Vagina (tissue), 2 donors: ENCODE measurements around the gene TMEM54. TPM values are rescaled to one million over a fixed set of nuclear protein-coding genes. Genes with fewer than 3 reads are reported as not detected.

ENCODE experiments used
- DNase-seq, 2 donors: peaks; one replicate each; pipeline ENCODE4 v3.0.0-alpha.2; 2017; ENCODE audit errors: extremely low spot score in 2 of 2
- H3K27ac ChIP-seq: fragments of 200-600 bp; sonication (generic); one replicate; pipeline ENCODE4 v1.5.1; 2019
- H3K27me3 ChIP-seq: fragments of 200-600 bp; sonication (generic); one replicate; pipeline ENCODE4 v1.5.1; 2019
- H3K36me3 ChIP-seq, 2 donors: fragments of 200-600 bp; sonication (generic); one replicate each; pipeline ENCODE4 v1.5.1; 2017 to 2019
- H3K4me1 ChIP-seq: fragments of 200-600 bp; sonication (generic); one replicate; pipeline ENCODE4 v1.5.1; 2019
- H3K4me3 ChIP-seq, 2 donors: fragments of 200-600 bp; sonication (generic); 1 replicate in 1 of 2; 2 replicates in 1 of 2; pipeline ENCODE4 v1.5.1; 2016 to 2019
- H3K9me3 ChIP-seq: fragments of 200-600 bp; sonication (generic); one replicate; pipeline ENCODE4 v1.5.1; 2019
- CTCF ChIP-seq, 3 experiments: fragments of 450-650 bp in 2 of 3; fragments of 200-600 bp in 1 of 3; sonication (generic) in 1 of 3; IDR thresholded peaks; one replicate each; pipeline ENCODE4 v1.5.1; 2017 to 2019; ENCODE audit warnings: antibody characterized with exemption in 3 of 3, mild to moderate bottlenecking in 2 of 3, moderate library complexity in 2 of 3
- POLR2A ChIP-seq, 2 donors: fragments of 450-650 bp; IDR thresholded peaks; one replicate each; pipeline ENCODE4 v1.6.1; 2017; ENCODE audit warnings: antibody characterized with exemption in 2 of 2, mild to moderate bottlenecking in 2 of 2, moderate library complexity in 2 of 2
- POLR2AphosphoS5 ChIP-seq, 2 donors: sonication (generic); formaldehyde crosslinking; IDR thresholded peaks; one replicate each; pipeline ENCODE4 v1.9.0; 2017; ENCODE audit warnings: antibody characterized with exemption in 2 of 2, mild to moderate bottlenecking in 2 of 2, low read depth in 1 of 2; ENCODE audit not compliant: insufficient read depth in 1 of 2
- intact Hi-C: fragments of 100-400 bp; cut with DNase I; formaldehyde crosslinking; loops from one replicate; pipeline ENCODE4 v1.15.1; 2023
- total RNA-seq: library from RNA; depleted of rRNA; stranded (reverse); fragments of >200 nt; gene quantifications from one replicate; pipeline ENCODE4 v1.2.3, GENCODE V29; 2016

Gene TMEM54
- total RNA-seq: 36.1 TPM

- Histone ChIP-seq H3K36me3 (no peaks in the 10 kb centered on the region), H3K27me3 (no peaks in the 10 kb centered on the region), H3K4me1 (peaks cover 19% of the 10 kb centered on the region), H3K9me3 (no peaks in the 10 kb centered on the region), H3K27ac (peak within 1 kb of the TSS; percentile 85), H3K4me3 (peak within 1 kb of the TSS; percentile 73 to 89)
- peak in 1 of 2 donors; percentile 42 for TF ChIP-seq POLR2A (IDR thresholded peaks at IDR 0.05)
- TF ChIP-seq POLR2AphosphoS5 (IDR thresholded peaks at IDR 0.05; ENCODE audit: insufficient read depth in 1 of 2, low read depth in 1 of 2): no peak
- intact Hi-C loops: no loop called here
- DNase-seq: no peak
Observed at GRCh38 chr1:32900956-32901822, at the start of gene TMEM54. TMEM54 (minus strand) TSS chr1:32901389; CDS start chr1:32901238, 151 bp downstream.

GRCh38 chr1:32949519-32949918 is 48.3 kb upstream of the TMEM54 start:
- TF ChIP-seq POLR2AphosphoS5 (IDR thresholded peaks at IDR 0.05; ENCODE audit: insufficient read depth in 1 of 2, low read depth in 1 of 2) (no peak), POLR2A (IDR thresholded peaks at IDR 0.05) (no peak), CTCF (IDR thresholded peaks at IDR 0.05) (no peak)
- Histone ChIP-seq H3K27ac (peak overlapping the region; percentile 64), H3K36me3 (peaks cover 0 to 31% of the 10 kb centered on the region in 2 donors), H3K4me1 (peaks cover 45% of the 10 kb centered on the region), H3K4me3 (no peak overlapping the region), H3K27me3 (no peaks in the 10 kb centered on the region), H3K9me3 (no peaks in the 10 kb centered on the region)
- DNase-seq: no peak
- intact Hi-C loops: no loop called here

GRCh38 chr1:32948905-32949304 is 47.7 kb upstream of the TMEM54 start:
- peak overlapping the region; percentile 64 for H3K27ac ChIP-seq
- H3K4me1 ChIP-seq: peaks cover 39% of the 10 kb centered on the region
- H3K36me3 ChIP-seq: peaks cover 0 to 35% of the 10 kb centered on the region in 2 donors
- DNase-seq: no peak
- no peak overlapping the region for H3K4me3 ChIP-seq
- intact Hi-C loops: no loop called here
- H3K9me3 ChIP-seq: no peaks in the 10 kb centered on the region
- TF ChIP-seq POLR2A (IDR thresholded peaks at IDR 0.05) (no peak), POLR2AphosphoS5 (IDR thresholded peaks at IDR 0.05; ENCODE audit: insufficient read depth in 1 of 2, low read depth in 1 of 2) (peak in 1 of 2 donors; percentile 82)
- H3K27me3 ChIP-seq: no peaks in the 10 kb centered on the region

- Histone ChIP-seq H3K27ac (peak overlapping the region; percentile 64), H3K4me1 (peaks cover 33% of the 10 kb centered on the region), H3K9me3 (no peaks in the 10 kb centered on the region), H3K36me3 (peaks cover 0 to 40% of the 10 kb centered on the region in 2 donors), H3K27me3 (no peaks in the 10 kb centered on the region), H3K4me3 (no peak overlapping the region)
- DNase-seq: no peak
- TF ChIP-seq POLR2AphosphoS5 (IDR thresholded peaks at IDR 0.05; ENCODE audit: insufficient read depth in 1 of 2, low read depth in 1 of 2): no peak
- intact Hi-C loops: no loop called here
Observed at GRCh38 chr1:32948390-32948722, 47.2 kb upstream of the TMEM54 start.

- Histone ChIP-seq H3K4me3 (no peak overlapping the region), H3K36me3 (peaks cover 0 to 45% of the 10 kb centered on the region in 2 donors), H3K27me3 (no peaks in the 10 kb centered on the region), H3K27ac (no peak overlapping the region), H3K9me3 (no peaks in the 10 kb centered on the region), H3K4me1 (peaks cover 28% of the 10 kb centered on the region)
- intact Hi-C loops: no loop called here
- TF ChIP-seq POLR2A (IDR thresholded peaks at IDR 0.05) (no peak), CTCF (IDR thresholded peaks at IDR 0.05) (no peak), POLR2AphosphoS5 (IDR thresholded peaks at IDR 0.05; ENCODE audit: insufficient read depth in 1 of 2, low read depth in 1 of 2) (no peak)
- no peak for DNase-seq
Observed at GRCh38 chr1:32947669-32948389, 46.6 kb upstream of the TMEM54 start.

- no peaks in the 10 kb centered on the region for H3K9me3 ChIP-seq
- H3K27me3 ChIP-seq: no peaks in the 10 kb centered on the region
- peaks cover 38% of the 10 kb centered on the region for H3K4me1 ChIP-seq
- no peak overlapping the region for H3K27ac ChIP-seq
- intact Hi-C loops: no loop called here
- H3K4me3 ChIP-seq: no peak overlapping the region
- DNase-seq: no peak
- no peak for TF ChIP-seq CTCF (IDR thresholded peaks at IDR 0.05)
- no peak for TF ChIP-seq POLR2AphosphoS5 (IDR thresholded peaks at IDR 0.05; ENCODE audit: insufficient read depth in 1 of 2, low read depth in 1 of 2)
- TF ChIP-seq POLR2A (IDR thresholded peaks at IDR 0.05): no peak
- H3K36me3 ChIP-seq: peaks cover 0 to 59% of the 10 kb centered on the region in 2 donors
Observed at GRCh38 chr1:32946413-32946812, 45.2 kb upstream of the TMEM54 start.
